Vagina (tissue), 2 donors: ENCODE results near the gene KLHL13.

Experiments used
- CTCF ChIP-seq, 3 experiments: fragments of 450-650 bp in 2 of 3; fragments of 200-600 bp in 1 of 3; sonication (generic) in 1 of 3; IDR thresholded peaks; one replicate each; pipeline ENCODE4 v1.5.1; 2017 to 2019; ENCODE audit warnings: antibody characterized with exemption in 3 of 3, mild to moderate bottlenecking in 2 of 3, moderate library complexity in 2 of 3
- POLR2A ChIP-seq, 2 donors: fragments of 450-650 bp; IDR thresholded peaks; one replicate each; pipeline ENCODE4 v1.6.1; 2017; ENCODE audit warnings: antibody characterized with exemption in 2 of 2, mild to moderate bottlenecking in 2 of 2, moderate library complexity in 2 of 2
- POLR2AphosphoS5 ChIP-seq, 2 donors: sonication (generic); formaldehyde crosslinking; IDR thresholded peaks; one replicate each; pipeline ENCODE4 v1.9.0; 2017; ENCODE audit warnings: antibody characterized with exemption in 2 of 2, mild to moderate bottlenecking in 2 of 2, low read depth in 1 of 2; ENCODE audit not compliant: insufficient read depth in 1 of 2

GRCh38 chrX:117978402-117978801, 138.2 kb downstream of the KLHL13 start:
- TF ChIP-seq CTCF (IDR thresholded peaks at IDR 0.05) = no peak
- TF ChIP-seq POLR2A (IDR thresholded peaks at IDR 0.05) = no peak
- no peak for TF ChIP-seq POLR2AphosphoS5 (IDR thresholded peaks at IDR 0.05; ENCODE audit: insufficient read depth in 1 of 2, low read depth in 1 of 2)
